Liver (tissue), 9 donors: ENCODE data around the gene KRT222. TPM values are rescaled to one million over a fixed set of nuclear protein-coding genes. Genes with fewer than 3 reads are reported as not detected.

ENCODE experiments used
- DNase-seq: peaks from one replicate; pipeline ENCODE4 v3.0.0-alpha.2; 2017; ENCODE audit warnings: low spot score
- H3K27ac ChIP-seq, 2 donors: one replicate each; pipeline ENCODE4 v1.7.0; 2013; ENCODE audit warnings: inconsistent platforms in 2 of 2, low read length in 2 of 2, control low read depth in 1 of 2, low read depth in 1 of 2, mild to moderate bottlenecking in 1 of 2
- H3K27me3 ChIP-seq, 4 donors: one replicate each; pipeline versions ENCODE4 v1.6.1 to v1.7.0; 2013; ENCODE audit warnings: low read length in 3 of 4, inconsistent platforms in 1 of 4, mild to moderate bottlenecking in 1 of 4, moderate library complexity in 1 of 4; ENCODE audit not compliant: control insufficient read depth in 4 of 4, insufficient read depth in 4 of 4
- H3K36me3 ChIP-seq, 4 donors: one replicate each; pipeline versions ENCODE4 v1.6.1 to v1.7.0; 2013; ENCODE audit warnings: low read length in 3 of 4, mild to moderate bottlenecking in 3 of 4, low read depth in 1 of 4, moderate library complexity in 1 of 4; ENCODE audit not compliant: control insufficient read depth in 4 of 4, insufficient read depth in 3 of 4
- H3K4me1 ChIP-seq, 4 donors: one replicate each; pipeline versions ENCODE4 v1.6.1 to v1.7.0; 2013; ENCODE audit warnings: low read length in 3 of 4, mild to moderate bottlenecking in 3 of 4, moderate library complexity in 1 of 4; ENCODE audit not compliant: control insufficient read depth in 4 of 4, insufficient read depth in 4 of 4
- H3K4me3 ChIP-seq, 3 donors: one replicate each; pipeline versions ENCODE4 v1.6.1 to v1.7.0; 2013; ENCODE audit warnings: low read length in 3 of 3, control low read depth in 1 of 3, low read depth in 1 of 3, mild to moderate bottlenecking in 1 of 3
- H3K9ac ChIP-seq, 2 donors: one replicate each; pipeline ENCODE4 v1.7.0; 2013; ENCODE audit warnings: low read length in 2 of 2, mild to moderate bottlenecking in 2 of 2, moderate library complexity in 2 of 2, control low read depth in 1 of 2, low read depth in 1 of 2
- H3K9me3 ChIP-seq, 4 donors: one replicate each; pipeline versions ENCODE4 v1.6.1 to v1.7.0; 2013; ENCODE audit warnings: low read length in 3 of 4; ENCODE audit not compliant: control insufficient read depth in 4 of 4
- ATF3 ChIP-seq: IDR thresholded peaks from 2 replicates; pipeline ENCODE4 v1.6.1; 2016; ENCODE audit warnings: antibody characterized with exemption
- CTCF ChIP-seq: fragments of 150-350 bp; IDR thresholded peaks from 2 replicates; pipeline ENCODE4 v1.5.1; 2017; ENCODE audit warnings: improper control_type of control experiment, low read depth, low read length; ENCODE audit not compliant: missing input control
- EGR1 ChIP-seq, 2 donors: IDR thresholded peaks; 2 replicates each; pipeline ENCODE4 v1.6.1; 2016 to 2018; ENCODE audit warnings: antibody characterized with exemption in 2 of 2, low read depth in 2 of 2
- FOXA1 ChIP-seq: IDR thresholded peaks from 2 replicates; pipeline ENCODE4 v1.6.1; 2016; ENCODE audit warnings: antibody characterized with exemption
- FOXA2 ChIP-seq: IDR thresholded peaks from 2 replicates; pipeline ENCODE4 v1.6.1; 2016; ENCODE audit warnings: antibody characterized with exemption
- GABPA ChIP-seq, 2 donors: IDR thresholded peaks in 1 of 2; conservative IDR thresholded peaks in 1 of 2; 2 replicates each; pipeline ENCODE4 v1.6.1; 2016; ENCODE audit warnings: antibody characterized with exemption in 2 of 2, mild to moderate bottlenecking in 1 of 2, moderate library complexity in 1 of 2
- HNF4A ChIP-seq, 2 donors: conservative IDR thresholded peaks; 2 replicates each; pipeline ENCODE4 v1.6.1; 2016; ENCODE audit warnings: antibody characterized with exemption in 2 of 2, mild to moderate bottlenecking in 2 of 2
- HNF4G ChIP-seq: IDR thresholded peaks from 2 replicates; pipeline ENCODE4 v1.6.1; 2016; ENCODE audit warnings: antibody characterized with exemption
- JUND ChIP-seq, 2 donors: IDR thresholded peaks; 2 replicates each; pipeline ENCODE4 v1.6.1; 2016; ENCODE audit warnings: antibody characterized with exemption in 2 of 2
- MAX ChIP-seq: IDR thresholded peaks from 2 replicates; pipeline ENCODE4 v1.6.1; 2016; ENCODE audit warnings: antibody characterized with exemption
- NR2F2 ChIP-seq: IDR thresholded peaks from 2 replicates; pipeline ENCODE4 v1.6.1; 2016; ENCODE audit warnings: antibody characterized with exemption
- RAD21 ChIP-seq, 2 donors: IDR thresholded peaks; 2 replicates each; pipeline ENCODE4 v1.6.1; 2016; ENCODE audit warnings: antibody characterized with exemption in 2 of 2, mild to moderate bottlenecking in 2 of 2
- REST ChIP-seq: IDR thresholded peaks from 2 replicates; pipeline ENCODE4 v1.6.1; 2016; ENCODE audit warnings: antibody characterized with exemption, mild to moderate bottlenecking
- RXRA ChIP-seq, 2 donors: IDR thresholded peaks; 2 replicates each; pipeline ENCODE4 v1.6.1; 2017 to 2018; ENCODE audit warnings: antibody characterized with exemption in 2 of 2, mild to moderate bottlenecking in 1 of 2
- SP1 ChIP-seq: IDR thresholded peaks from 2 replicates; pipeline ENCODE4 v1.6.1; 2018; ENCODE audit warnings: antibody characterized with exemption, mild to moderate bottlenecking
- TAF1 ChIP-seq: conservative IDR thresholded peaks from 2 replicates; pipeline ENCODE4 v1.6.1; 2016; ENCODE audit warnings: antibody characterized with exemption, mild to moderate bottlenecking
- YY1 ChIP-seq: IDR thresholded peaks from 2 replicates; pipeline ENCODE4 v1.6.1; 2016; ENCODE audit warnings: antibody characterized with exemption, mild to moderate bottlenecking
- ZBTB33 ChIP-seq: IDR thresholded peaks from 2 replicates; pipeline ENCODE4 v1.6.1; 2016; ENCODE audit warnings: antibody characterized with exemption
- WGBS: extraction: QIAGEN DNeasy Blood & Tissue Kit; methylation state at CpG from one replicate; pipeline ENCODE4 v1.1.7; 2013; 5-methylcytosine and 5-hydroxymethylcytosine counted together
- polyA plus RNA-seq, 2 donors: library from polyadenylated mRNA; stranded (reverse) in 1 of 2; unstranded in 1 of 2; fragments of 200-250 nt in 1 of 2; fragments of >200 nt in 1 of 2; fragmentation: Nextera tagmentation in 1 of 2; extraction: Ambion mirVana in 1 of 2; gene quantifications; one replicate each; pipeline versions ENCODE4 v1.2.1 to v1.2.3, GENCODE V29; 2013 to 2015
- total RNA-seq, 2 donors: library from RNA; depleted of rRNA; stranded (reverse); fragments of >200 nt; gene quantifications; one replicate each; pipeline ENCODE4 v1.2.3, GENCODE V29; 2014
- donor health status: healthy.
- donor health status: healthy.
- donor health status: healthy.
- donor health status: healthy.
- donor health status: healthy.

The KRT222 gene
- total and polyA plus RNA-seq, 4 donors: 1.9 to 5.6 (median 2.9) TPM

GRCh38 chr17:40614431-40615067, 50.4 kb downstream of the KRT222 start:
- H3K4me1 ChIP-seq: peaks cover 0 to 12% (median 10%) of the 10 kb centered on the region in 4 donors
- H3K27ac ChIP-seq: no peak overlapping the region
- no peaks in the 10 kb centered on the region for H3K9me3 ChIP-seq
- H3K9ac ChIP-seq: no peak overlapping the region
- no peaks in the 10 kb centered on the region for H3K36me3 ChIP-seq
- no peak for DNase-seq
- H3K4me3 ChIP-seq: no peak overlapping the region
- H3K27me3 ChIP-seq: no peaks in the 10 kb centered on the region
- 86% methylated on average over 13 of the region's 13 CpGs for WGBS
- TF ChIP-seq HNF4G (no peak), RXRA (IDR thresholded peaks at IDR 0.05) (no peak), SP1 (no peak), TAF1 (no peak), HNF4A (conservative IDR thresholded peaks at IDR 0.05) (no peak), JUND (IDR thresholded peaks at IDR 0.05) (no peak), FOXA2 (no peak), ATF3 (no peak)

GRCh38 chr17:40613467-40614154, 51.4 kb downstream of the KRT222 start:
- peaks cover 0 to 3% (median 2%) of the 10 kb centered on the region in 4 donors for H3K4me1 ChIP-seq
- TF ChIP-seq RAD21 (IDR thresholded peaks at IDR 0.05) (no peak), CTCF (no peak), SP1 (no peak), MAX (no peak), FOXA1 (no peak), ATF3 (no peak), TAF1 (no peak), REST (no peak), HNF4G (no peak), RXRA (IDR thresholded peaks at IDR 0.05) (no peak), JUND (IDR thresholded peaks at IDR 0.05) (no peak), GABPA (IDR thresholded peaks at IDR 0.05 in 1 of 2, conservative IDR thresholded peaks at IDR 0.05 in 1 of 2) (no peak), NR2F2 (no peak), HNF4A (conservative IDR thresholded peaks at IDR 0.05) (no peak), EGR1 (IDR thresholded peaks at IDR 0.05; ENCODE audit: low read depth in 2 of 2) (no peak), ZBTB33 (no peak), YY1 (no peak)
- WGBS: 94% methylated on average over 5 of the region's 5 CpGs
- H3K9me3 ChIP-seq: no peaks in the 10 kb centered on the region
- H3K4me3 ChIP-seq: no peak overlapping the region
- no peaks in the 10 kb centered on the region for H3K36me3 ChIP-seq
- no peak overlapping the region for H3K9ac ChIP-seq
- H3K27ac ChIP-seq: no peak overlapping the region
- DNase-seq: no peak
- no peaks in the 10 kb centered on the region for H3K27me3 ChIP-seq
